Glutamatergic neuron (in vitro differentiated cells): ENCODE data around the gene HOMER2. TPM values are rescaled to one million over a fixed set of nuclear protein-coding genes. Genes with fewer than 3 reads are reported as not detected.

Experiments
- DNase-seq: peaks from one replicate; pipeline ENCODE4 v3.0.0; 2022
- H3K27ac Mint-ChIP-seq: one replicate; pipeline ENCODE4 v1.8.0; 2020; ENCODE audit warnings: mild to moderate bottlenecking, mixed read lengths, inconsistent platforms; ENCODE audit not compliant: unreplicated experiment
- H3K27me3 Mint-ChIP-seq: one replicate; pipeline ENCODE4 v1.8.0; 2020; ENCODE audit warnings: mild to moderate bottlenecking, moderate library complexity, mixed read lengths, inconsistent platforms; ENCODE audit not compliant: unreplicated experiment
- H3K36me3 Mint-ChIP-seq: one replicate; pipeline ENCODE4 v1.8.0; 2020; ENCODE audit warnings: mild to moderate bottlenecking, mixed read lengths, inconsistent platforms; ENCODE audit not compliant: unreplicated experiment
- H3K4me1 Mint-ChIP-seq: one replicate; pipeline ENCODE4 v1.8.0; 2020; ENCODE audit warnings: mild to moderate bottlenecking, low read depth, mixed read lengths, inconsistent platforms; ENCODE audit not compliant: unreplicated experiment
- H3K4me3 Mint-ChIP-seq: one replicate; pipeline ENCODE4 v1.8.0; 2020; ENCODE audit warnings: mild to moderate bottlenecking, mixed read lengths, inconsistent platforms; ENCODE audit not compliant: unreplicated experiment
- H3K9me3 Mint-ChIP-seq: one replicate; pipeline ENCODE4 v1.8.0; 2020; ENCODE audit warnings: mild to moderate bottlenecking, moderate library complexity, mixed read lengths, inconsistent platforms; ENCODE audit not compliant: unreplicated experiment
- CTCF ChIP-seq: fragments of 200-600 bp; sonication (generic); IDR thresholded peaks from one replicate; pipeline ENCODE4 v1.5.0; 2021; ENCODE audit not compliant: partially characterized antibody, unreplicated experiment
- total RNA-seq: library from RNA; stranded (reverse); fragmentation: NEBNext Ultra II Directional; extraction: Animal tissue kit (Norgen Biotek cat#: 25700); gene quantifications from one replicate; pipeline ENCODE4 v1.2.1, GENCODE V29; 2021; ENCODE audit not compliant: unreplicated experiment

HOMER2 gene
- total RNA-seq, 1 donor from 2014 or later: 32.6 TPM

- H3K4me3 Mint-ChIP-seq: no peak overlapping the region
- H3K9me3 Mint-ChIP-seq: no peaks in the 10 kb centered on the region
- peaks cover 3% of the 10 kb centered on the region for H3K4me1 Mint-ChIP-seq
- H3K27ac Mint-ChIP-seq: no peak overlapping the region
- no peaks in the 10 kb centered on the region for H3K36me3 Mint-ChIP-seq
- no peak for DNase-seq
- TF ChIP-seq CTCF: no peak
- no peaks in the 10 kb centered on the region for H3K27me3 Mint-ChIP-seq
Observed at GRCh38 chr15:82921939-82922338, 30.6 kb downstream of the HOMER2 start.

GRCh38 chr15:82921242-82921641 lies 31.3 kb downstream of the HOMER2 start:
- no peak for TF ChIP-seq CTCF
- Mint-ChIP-seq H3K27ac (no peak overlapping the region), H3K27me3 (no peaks in the 10 kb centered on the region), H3K36me3 (no peaks in the 10 kb centered on the region), H3K9me3 (no peaks in the 10 kb centered on the region), H3K4me3 (no peak overlapping the region), H3K4me1 (peaks cover 3% of the 10 kb centered on the region)
- DNase-seq: no peak

GRCh38 chr15:82919231-82919886 lies 33.2 kb downstream of the HOMER2 start:
- no peak for DNase-seq

GRCh38 chr15:82918607-82919230 lies 33.8 kb downstream of the HOMER2 start:
- Mint-ChIP-seq H3K27me3 (no peaks in the 10 kb centered on the region), H3K9me3 (no peaks in the 10 kb centered on the region), H3K36me3 (no peaks in the 10 kb centered on the region), H3K4me3 (no peak overlapping the region), H3K4me1 (no peaks in the 10 kb centered on the region), H3K27ac (no peak overlapping the region)
- DNase-seq: no peak
- TF ChIP-seq CTCF: no peak

More at GRCh38 chr15:82919231-82919886, 33.2 kb downstream of the HOMER2 start:
- Mint-ChIP-seq H3K36me3 (no peaks in the 10 kb centered on the region), H3K4me1 (peaks cover under 1% of the 10 kb centered on the region), H3K4me3 (no peak overlapping the region), H3K27me3 (no peaks in the 10 kb centered on the region), H3K27ac (no peak overlapping the region), H3K9me3 (no peaks in the 10 kb centered on the region)
- TF ChIP-seq CTCF: no peak

- H3K4me1 Mint-ChIP-seq: no peaks in the 10 kb centered on the region
- no peaks in the 10 kb centered on the region for H3K27me3 Mint-ChIP-seq
- no peak overlapping the region for H3K27ac Mint-ChIP-seq
- no peak for DNase-seq
- TF ChIP-seq CTCF: no peak
- no peaks in the 10 kb centered on the region for H3K9me3 Mint-ChIP-seq
- H3K36me3 Mint-ChIP-seq: no peaks in the 10 kb centered on the region
- H3K4me3 Mint-ChIP-seq: no peak overlapping the region
Observed at GRCh38 chr15:82918162-82918561, 34.4 kb downstream of the HOMER2 start.
